Stimulated activated CD8-positive, alpha-beta memory T cell treated with anti-CD3 and anti-CD28 coated beads, Interleukin-4, amount 100 ng/mL, for 48 hours (primary cell): ENCODE results near the gene CD3D.

ENCODE experiments used
- DNase-seq: peaks from one replicate; pipeline ENCODE4 v3.0.0-alpha.2; 2020

Gene CD3D

GRCh38 chr11:118342503-118343161 lies at the start of gene CD3D:
CD3D (minus strand) TSS chr11:118342705; CDS start chr11:118342607, 98 bp downstream.
- peak; percentile 74 for DNase-seq

- DNase-seq: no peak
These were observed 41.2 kb upstream of the CD3D start for GRCh38 chr11:118383657-118384056.

- DNase-seq: no peak
These were observed 40.4 kb upstream of the CD3D start for GRCh38 chr11:118382954-118383353.

- DNase-seq: no peak
These were observed 38.1 kb upstream of the CD3D start for GRCh38 chr11:118380571-118380970.

- no peak for DNase-seq
These were observed 37.0 kb upstream of the CD3D start for GRCh38 chr11:118379497-118379896.

- no peak for DNase-seq
These were observed 33.5 kb upstream of the CD3D start for GRCh38 chr11:118375978-118376377.

- DNase-seq: no peak
These were observed 32.2 kb upstream of the CD3D start for GRCh38 chr11:118374729-118375128.

GRCh38 chr11:118373871-118374270 lies 31.4 kb upstream of the CD3D start:
- DNase-seq: no peak

GRCh38 chr11:118373263-118373662 lies 30.8 kb upstream of the CD3D start:
- DNase-seq: no peak

- no peak for DNase-seq
These were observed 28.3 kb upstream of the CD3D start for GRCh38 chr11:118370774-118371173.

GRCh38 chr11:118366287-118366686 lies 23.8 kb upstream of the CD3D start:
- no peak for DNase-seq

GRCh38 chr11:118364956-118365615 lies 22.6 kb upstream of the CD3D start:
- DNase-seq: no peak

- peak; percentile 99 for DNase-seq
These were observed 16.9 kb upstream of the CD3D start, which contains the start of gene UBE4A for GRCh38 chr11:118359295-118359958. UBE4A (plus strand) TSS chr11:118359600; CDS start chr11:118365081, 5,481 bp downstream.

GRCh38 chr11:118358071-118358470 lies 15.6 kb upstream of the CD3D start:
- DNase-seq: no peak

GRCh38 chr11:118353084-118353710 lies 10.7 kb upstream of the CD3D start:
- DNase-seq: no peak

- DNase-seq: no peak
These were observed 7.0 kb upstream of the CD3D start for GRCh38 chr11:118349475-118349874.

- peak; percentile 79 for DNase-seq
These were observed 1.5 kb upstream of the CD3D start, which contains the start of gene CD3G for GRCh38 chr11:118343981-118344515. CD3G (plus strand) TSS chr11:118344344; CDS start chr11:118344424, 80 bp downstream.

GRCh38 chr11:118343248-118343647 lies 743 bp upstream of the CD3D start:
- no peak for DNase-seq

- DNase-seq: no peak
These were observed 553 bp downstream of the CD3D start for GRCh38 chr11:118341815-118342489.

- DNase-seq: no peak
These were observed 1.2 kb downstream of the CD3D start for GRCh38 chr11:118341261-118341660.

- DNase-seq: no peak
These were observed 2.1 kb downstream of the CD3D start for GRCh38 chr11:118340449-118340848.

GRCh38 chr11:118339281-118339961 lies 3.1 kb downstream of the CD3D start:
- no peak for DNase-seq
